Superior temporal gyrus (tissue), 1 donor: ENCODE data around the gene CTBP1.

Experiments
- DNase-seq: peaks from one replicate; pipeline ENCODE4 v3.0.0-alpha.2; 2016; ENCODE audit errors: extremely low spot score

CTBP1 gene

DNA sequence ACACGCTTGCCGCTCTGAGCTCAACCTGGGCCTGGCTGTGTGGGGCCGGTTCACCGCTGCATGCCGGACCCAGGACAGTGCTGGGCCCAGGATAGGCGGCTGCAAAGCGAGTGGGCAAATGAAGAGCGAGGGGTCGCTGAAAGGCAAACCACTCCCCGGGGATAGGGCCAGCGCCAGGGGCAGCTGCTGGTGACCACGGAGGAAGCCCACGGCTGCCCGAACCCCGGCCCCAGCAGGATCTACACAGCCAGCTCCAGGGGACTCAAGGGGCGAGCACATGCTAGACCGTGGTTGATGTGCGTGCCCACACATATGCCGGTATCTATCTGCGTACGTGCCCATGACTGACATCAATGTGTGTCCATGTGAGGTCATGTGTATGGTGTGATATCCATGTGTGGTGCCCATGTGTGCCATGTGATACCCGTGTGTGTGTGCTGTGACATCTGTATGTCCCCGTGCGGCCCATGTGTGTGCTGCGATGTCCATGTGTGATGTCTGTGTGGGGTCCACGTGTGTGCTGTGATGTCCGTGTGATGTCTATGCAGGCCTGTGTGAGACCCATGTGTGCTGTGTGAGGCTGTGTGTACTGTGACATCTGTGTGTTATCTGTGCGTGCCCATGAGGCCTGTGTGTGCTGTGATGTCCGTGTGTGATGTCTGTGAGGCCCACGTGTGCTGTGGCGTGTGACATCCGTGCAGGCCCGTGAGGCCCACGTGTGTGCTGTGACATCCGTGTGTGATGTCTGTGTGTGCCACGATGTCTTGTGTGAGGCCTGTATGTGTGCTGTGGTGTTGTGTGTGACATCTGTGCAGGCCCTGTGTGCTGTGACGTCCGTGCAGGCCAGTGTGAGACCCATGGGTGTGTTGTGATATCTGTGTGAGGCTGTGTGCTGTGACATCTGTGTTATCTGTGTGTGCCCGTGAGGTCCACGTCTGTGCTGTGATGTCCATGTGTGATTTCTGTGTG lies 24.8 kb downstream of the CTBP1 start:
- DNase-seq: no peak

DNA sequence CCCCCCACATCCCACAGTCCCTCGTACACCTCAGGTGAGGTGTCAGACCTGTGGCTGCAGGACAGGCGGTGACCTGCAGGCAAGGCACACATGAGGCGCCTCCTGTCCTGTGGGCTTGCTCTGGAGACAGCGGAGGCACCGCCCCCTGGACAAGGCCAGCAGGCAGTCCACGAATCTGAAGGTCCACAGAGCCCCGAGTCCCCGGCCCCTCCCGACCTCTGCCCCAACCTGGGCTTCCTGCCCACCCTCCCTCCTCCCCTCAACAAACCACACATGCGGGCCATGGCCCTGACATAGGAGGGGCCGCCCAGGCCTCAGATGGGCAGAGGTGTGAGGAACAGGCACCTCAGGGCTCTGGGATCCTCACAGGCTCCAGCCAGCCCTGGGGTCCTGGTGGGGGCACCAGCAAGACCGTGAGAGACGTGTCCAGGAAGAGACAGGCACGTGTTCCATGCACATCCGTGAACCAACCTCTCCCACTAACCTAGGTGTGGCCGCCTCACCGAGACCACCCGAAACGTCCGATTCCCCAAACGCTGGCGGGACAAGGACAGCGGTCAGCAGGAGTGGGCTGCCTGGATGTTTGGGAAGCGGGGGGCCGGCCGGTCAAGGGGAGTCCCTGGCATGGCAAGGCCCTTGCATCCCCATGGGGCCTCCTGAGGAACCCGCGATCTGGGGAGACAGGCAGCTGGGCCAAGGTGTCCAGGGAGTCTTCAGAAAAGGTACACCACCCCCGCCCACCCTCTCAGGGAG lies 25.8 kb downstream of the CTBP1 start:
- DNase-seq: no peak

DNA sequence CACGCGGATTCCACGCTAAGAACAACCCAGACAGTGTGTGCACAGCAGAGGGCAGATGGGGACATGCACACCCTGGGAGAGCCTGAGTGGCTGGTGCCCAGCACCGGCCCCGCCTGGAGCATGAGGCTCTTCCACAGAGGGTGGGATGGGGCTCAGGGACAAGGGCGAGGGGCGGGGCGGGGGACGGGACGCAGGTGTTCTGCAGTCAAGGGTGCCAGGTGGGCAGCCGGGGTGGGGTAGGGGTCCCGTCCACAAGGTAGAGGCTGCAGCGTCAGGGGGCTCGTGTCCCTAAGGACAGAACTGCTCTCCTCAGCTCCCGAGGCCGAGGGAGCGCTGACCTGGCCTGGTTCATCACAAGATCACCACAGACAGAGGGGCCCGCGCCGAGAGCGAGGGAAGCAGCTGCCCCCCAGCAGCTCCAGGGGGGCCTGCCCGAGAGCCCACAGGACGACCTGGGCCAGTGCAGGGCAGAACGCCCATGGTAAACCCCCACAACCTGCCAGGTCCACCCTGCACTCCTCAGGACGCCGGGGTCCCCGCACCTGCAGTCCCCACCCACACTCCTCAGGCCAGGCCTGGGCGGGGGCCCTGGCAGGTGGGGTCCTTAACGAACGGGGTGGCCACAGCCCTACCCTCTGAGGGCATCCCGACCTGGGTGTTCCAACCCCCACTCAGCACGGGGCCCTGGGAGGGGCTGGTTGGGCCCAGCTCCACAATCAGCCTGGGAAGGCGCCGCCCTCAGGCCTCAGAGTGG lies 26.7 kb downstream of the CTBP1 start:
- DNase-seq: no peak

DNA sequence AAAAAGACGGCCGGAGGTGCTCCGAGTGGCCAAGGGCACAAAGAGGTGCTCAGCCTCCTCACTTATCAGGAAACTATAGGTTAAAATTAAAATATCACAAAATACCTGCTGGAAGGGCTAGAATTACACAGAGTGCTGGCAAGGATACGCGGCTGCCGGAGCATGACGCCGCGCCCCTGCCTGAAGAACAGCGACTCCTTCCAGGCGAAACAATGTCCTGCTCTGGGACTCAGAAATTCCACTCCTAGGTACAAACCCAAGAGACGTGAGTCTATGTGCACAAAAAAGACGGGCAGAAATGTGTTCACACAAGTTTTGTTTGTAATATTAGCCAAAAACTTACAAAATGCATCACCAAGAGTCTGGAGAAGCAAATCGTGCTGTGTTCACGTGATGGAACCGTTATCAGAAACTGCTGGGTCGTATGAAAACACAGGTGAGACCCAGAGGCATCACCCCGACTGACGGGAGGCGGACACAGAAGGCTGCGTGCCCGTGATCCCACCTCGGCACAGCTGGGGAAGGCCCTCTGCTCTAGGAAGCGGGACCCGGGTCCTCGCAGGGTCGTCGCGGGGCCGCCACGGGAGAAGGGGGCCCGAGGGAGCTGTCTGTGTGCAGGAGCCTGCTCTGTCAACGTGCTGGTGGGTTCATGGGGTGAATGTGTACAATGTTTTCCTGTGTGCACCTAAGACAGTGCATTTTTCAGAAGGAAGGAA lies 27.6 kb downstream of the CTBP1 start:
- DNase-seq: no peak

GRCh38 chr4:1220566-1220965 lies 28.4 kb downstream of the CTBP1 start:
- DNase-seq: no peak

DNA sequence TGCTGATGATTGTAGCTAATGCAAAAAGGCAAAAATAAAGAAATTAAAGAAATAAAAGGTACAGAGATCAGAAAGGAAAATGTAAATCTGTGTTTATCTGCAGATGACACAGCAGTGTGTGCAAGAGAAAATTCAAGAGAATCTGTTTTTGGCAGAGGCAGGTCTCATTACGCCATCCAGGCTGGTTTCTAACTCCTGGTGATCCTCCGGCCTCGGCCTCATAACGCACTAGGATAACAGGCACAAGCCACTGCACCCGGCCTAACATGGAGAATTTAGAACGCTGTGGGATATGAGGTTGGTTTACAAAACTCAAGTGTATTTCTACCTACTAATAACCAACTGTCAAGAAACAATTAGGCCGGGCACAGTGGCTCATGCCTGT lies 29.4 kb downstream of the CTBP1 start:
- DNase-seq: no peak

DNA sequence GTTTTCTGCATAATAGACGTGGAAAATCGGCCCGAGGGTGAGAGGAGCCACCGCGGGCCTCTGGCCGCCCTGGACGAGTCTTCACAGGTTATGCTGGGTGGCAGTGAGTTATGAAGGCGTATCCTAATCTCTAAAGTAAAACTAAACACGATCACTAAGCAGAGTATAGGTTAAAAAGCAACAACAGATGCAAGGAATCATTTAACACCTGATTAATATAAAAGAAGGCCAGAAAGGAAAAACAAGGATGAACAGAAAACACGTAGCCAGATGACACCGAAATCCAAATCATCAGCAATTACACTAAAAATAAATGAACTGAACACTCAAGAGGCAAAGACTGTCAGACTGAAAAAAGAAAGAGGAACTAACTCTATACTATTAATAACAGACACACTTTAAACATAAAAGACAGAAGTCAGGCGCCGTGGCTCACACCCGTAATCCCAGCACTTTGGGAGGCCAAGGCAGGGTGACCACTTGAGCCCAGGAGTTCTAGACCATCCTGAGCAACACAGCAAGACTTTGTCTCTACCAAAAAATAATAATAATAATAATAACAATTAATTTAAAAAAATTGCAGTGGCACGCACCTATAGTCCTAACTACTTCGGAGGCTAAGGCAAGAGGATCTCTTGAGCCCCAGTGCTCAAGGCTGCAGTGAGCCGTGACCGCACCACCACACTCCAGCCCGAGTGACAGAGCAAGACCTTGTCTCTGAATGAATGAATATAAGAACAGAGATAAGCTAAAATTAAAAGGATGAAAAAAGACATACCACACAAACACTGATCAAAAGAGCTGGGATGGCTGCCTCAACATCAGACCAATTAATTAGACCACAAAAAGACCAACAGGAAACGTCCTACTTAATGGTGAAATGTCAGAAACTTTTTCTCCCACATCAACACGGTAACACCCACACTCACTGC lies 30.0 kb downstream of the CTBP1 start:
- no peak for DNase-seq

- no peak for DNase-seq
Measured at GRCh38 chr4:1217366-1217765, 31.6 kb downstream of the CTBP1 start.

GRCh38 chr4:1216869-1217294 lies 32.0 kb downstream of the CTBP1 start:
- DNase-seq: no peak

DNA sequence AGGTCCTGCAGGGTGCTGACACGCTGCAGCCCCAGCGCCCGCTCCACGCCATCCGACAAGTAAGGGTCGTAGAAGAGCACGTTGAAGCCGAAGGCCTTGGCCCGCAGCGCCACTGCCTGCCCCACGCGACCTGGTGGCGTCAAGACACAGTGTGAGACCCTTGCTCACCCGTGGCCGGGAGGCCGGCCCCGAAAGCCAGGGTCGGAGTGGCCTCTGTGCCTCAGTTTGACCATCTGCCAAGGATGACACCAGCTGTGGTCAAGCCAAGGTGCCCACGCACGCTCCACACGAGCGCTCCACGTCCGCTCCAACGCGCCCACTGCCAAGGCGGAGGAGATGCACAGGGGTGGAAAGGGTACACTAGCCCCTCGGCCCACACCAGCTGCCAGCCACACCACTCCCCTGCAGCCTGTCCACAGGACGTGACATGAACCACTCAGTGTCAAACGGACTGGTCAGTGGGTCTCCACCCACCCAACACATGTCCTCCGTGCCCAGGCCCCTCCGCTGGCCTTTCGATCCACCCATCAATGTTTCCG lies 32.8 kb downstream of the CTBP1 start:
- DNase-seq: no peak

- DNase-seq: no peak
Measured at GRCh38 chr4:1215141-1216075, 33.5 kb downstream of the CTBP1 start.

GRCh38 chr4:1214101-1215095 lies 34.5 kb downstream of the CTBP1 start:
- DNase-seq: no peak

DNA sequence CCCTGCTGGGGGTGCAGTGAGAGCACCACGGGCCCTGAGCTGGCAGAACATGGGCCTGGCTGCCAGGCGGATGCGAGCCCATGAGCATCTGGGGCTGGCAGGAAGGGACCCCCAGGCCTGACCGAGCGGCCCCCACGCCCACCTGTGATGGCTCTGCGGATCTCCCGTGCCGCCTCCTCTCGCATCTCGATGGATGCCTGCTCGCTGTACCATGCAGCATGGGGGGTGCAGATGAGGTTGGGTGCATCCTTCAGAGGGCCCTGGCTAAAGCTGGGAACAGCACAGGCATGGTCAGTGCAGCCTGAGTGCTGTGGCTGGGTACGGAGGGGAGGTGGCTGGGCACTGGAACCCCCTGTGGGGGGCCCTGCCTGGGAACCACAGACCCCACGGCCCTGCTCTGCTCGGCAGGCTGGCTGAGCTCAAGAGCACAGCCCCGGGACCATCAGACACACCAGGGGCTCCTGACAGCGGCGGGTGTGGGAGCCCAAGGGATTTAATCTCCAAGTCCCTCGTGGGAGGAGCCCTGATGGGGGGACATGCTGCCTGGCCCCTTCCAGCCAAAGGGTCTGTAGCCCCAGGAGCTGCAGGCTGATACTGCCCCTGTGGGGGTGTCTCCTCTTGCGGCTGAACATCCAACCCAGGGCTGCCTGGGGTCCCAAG lies 35.5 kb downstream of the CTBP1 start:
- DNase-seq: no peak

- no peak for DNase-seq
Measured at GRCh38 chr4:1212546-1213335, 36.2 kb downstream of the CTBP1 start.

DNA sequence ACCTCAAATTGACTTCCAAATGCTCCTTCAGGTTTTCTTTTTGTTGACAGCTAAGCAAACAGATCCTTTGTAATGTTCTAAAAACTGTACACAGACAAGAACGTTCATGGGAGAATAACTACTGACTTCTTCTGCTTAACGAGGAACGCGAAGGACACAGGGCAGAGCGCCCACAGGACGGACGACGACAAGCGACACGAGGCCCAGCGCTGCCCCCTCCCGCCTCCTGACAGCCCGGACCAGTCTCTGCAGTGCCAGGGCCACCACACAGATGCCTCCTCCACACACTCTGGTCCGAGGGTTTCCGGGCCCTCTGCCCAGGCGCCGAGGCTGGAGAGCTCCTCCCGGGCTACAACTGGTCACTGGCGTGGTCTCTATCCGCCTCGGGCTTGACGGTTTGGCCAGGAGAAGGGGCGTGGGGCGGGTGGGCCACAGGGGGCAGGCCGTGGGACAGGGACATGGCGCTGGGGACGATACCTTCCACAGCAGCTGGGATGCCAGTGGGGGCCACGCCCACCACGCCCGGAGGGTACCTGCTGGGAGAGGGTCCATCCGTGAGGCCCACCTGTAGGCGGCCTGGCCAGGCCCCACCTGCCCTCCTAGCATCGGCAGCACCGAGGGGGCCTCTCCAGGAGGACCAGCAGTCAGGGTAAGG lies 36.9 kb downstream of the CTBP1 start:
- no peak for DNase-seq

- DNase-seq: no peak
Measured at GRCh38 chr4:1211371-1211770, 37.6 kb downstream of the CTBP1 start.
